SK-N-SH treated with all-trans-retinoic acid at 6 μM for 48 hours (cell line): Measurements from ENCODE around the gene FGF19.

ENCODE experiments used
- BACH2 ChIP-seq: fragments of 250-450 bp; sonication (Bioruptor Pico); IDR thresholded peaks from 2 replicates; pipeline ENCODE4 v1.9.0; 2021; ENCODE audit warnings: mild to moderate bottlenecking, borderline replicate concordance
- CREB5 ChIP-seq: fragments of 250-450 bp; sonication (Bioruptor Pico); IDR thresholded peaks from 2 replicates; pipeline ENCODE4 v1.5.1; 2020; ENCODE audit warnings: low read depth, mild to moderate bottlenecking, moderate library complexity
- CSDC2 ChIP-seq: fragments of 250-450 bp; sonication (Bioruptor Pico); IDR thresholded peaks from 2 replicates; pipeline ENCODE4 v1.5.0; 2020; ENCODE audit warnings: mild to moderate bottlenecking, moderate library complexity
- PATZ1 ChIP-seq: fragments of 250-450 bp; sonication (Bioruptor Pico); IDR thresholded peaks from 2 replicates; pipeline ENCODE4 v1.8.0; 2020; ENCODE audit warnings: mild to moderate bottlenecking, moderate library complexity, borderline replicate concordance
- POU6F1 ChIP-seq: fragments of 250-450 bp; sonication (Bioruptor Pico); IDR thresholded peaks from 2 replicates; pipeline ENCODE4 v1.8.0; 2021; ENCODE audit warnings: low read depth, mild to moderate bottlenecking, moderate library complexity, borderline replicate concordance
- PPARA ChIP-seq: fragments of 250-450 bp; sonication (Bioruptor Pico); IDR thresholded peaks from 2 replicates; pipeline ENCODE4 v1.5.0; 2020; ENCODE audit warnings: mild to moderate bottlenecking, borderline replicate concordance
- RARB ChIP-seq: fragments of 250-450 bp; sonication (Bioruptor Pico); IDR thresholded peaks from 2 replicates; pipeline ENCODE4 v1.8.0; 2021; ENCODE audit warnings: mild to moderate bottlenecking, moderate library complexity
- SNAI2 ChIP-seq: fragments of 250-450 bp; sonication (Bioruptor Pico); IDR thresholded peaks from 2 replicates; pipeline ENCODE4 v1.5.0; 2020; ENCODE audit warnings: mild to moderate bottlenecking, moderate library complexity
- ZC3H10 ChIP-seq: fragments of 250-450 bp; sonication (Bioruptor Pico); IDR thresholded peaks from 2 replicates; pipeline ENCODE4 v1.5.1; 2021; ENCODE audit warnings: mild to moderate bottlenecking, moderate library complexity
- ZFP3 ChIP-seq: fragments of 250-450 bp; sonication (Bioruptor Pico); IDR thresholded peaks from 2 replicates; pipeline ENCODE4 v1.5.0; 2020; ENCODE audit warnings: mild to moderate bottlenecking, moderate library complexity
- ZNF565 ChIP-seq: fragments of 450-650 bp; formaldehyde crosslinking; conservative IDR thresholded peaks from 2 replicates; pipeline ENCODE4 v1.5.0; 2020; ENCODE audit warnings: low read depth, mild to moderate bottlenecking, moderate library complexity
- ZNF70 ChIP-seq: fragments of 450-650 bp; formaldehyde crosslinking; IDR thresholded peaks from 2 replicates; pipeline ENCODE4 v1.5.0; 2020; ENCODE audit warnings: mild to moderate bottlenecking, moderate library complexity
- ZNF8 ChIP-seq: fragments of 450-650 bp; formaldehyde crosslinking; IDR thresholded peaks from 2 replicates; pipeline ENCODE4 v1.5.0; 2020; ENCODE audit warnings: mild to moderate bottlenecking, moderate library complexity

GRCh38 chr11:69651834-69652620, 51.8 kb downstream of the FGF19 start:
- TF ChIP-seq BACH2 (CRISPR knock-in tag) (no peak), CREB5 (CRISPR knock-in tag) (no peak), ZNF8 (CRISPR knock-in tag) (no peak), SNAI2 (CRISPR knock-in tag) (no peak), POU6F1 (no peak), RARB (CRISPR knock-in tag) (no peak), CSDC2 (no peak), ZNF565 (CRISPR knock-in tag) (no peak), ZC3H10 (CRISPR knock-in tag) (no peak), PPARA (CRISPR knock-in tag) (no peak), PATZ1 (CRISPR knock-in tag) (no peak), ZNF70 (CRISPR knock-in tag) (no peak), ZFP3 (CRISPR knock-in tag) (no peak)
